Panc1 (cell line): ENCODE data around the gene MT1H. TPM values are rescaled to one million over a fixed set of nuclear protein-coding genes. Genes with fewer than 3 reads are reported as not detected.

Source experiments
- ATAC-seq: fragments of 200-7000 bp; cut with Tn5 transposase; 2 replicates; pipeline ENCODE4 v1.9.1; 2020; ENCODE audit warnings: mild to moderate bottlenecking, moderate library complexity
- BruUV-seq: library from RNA; stranded (reverse); fragments of 400-500 nt; replicated peaks from 2 replicates; lab custom pipeline; 2021; lab: Mats Ljungman, UMichigan
- CTCF ChIA-PET: fragments of 300-600 bp; sonication (Branson Sonifier 250); formaldehyde crosslinking; loops from one replicate; lab custom pipeline; 2022; ENCODE audit warnings: antibody characterized with exemption; lab: Charles Lee
- POLR2A ChIA-PET: fragments of 300-600 bp; sonication (Branson Sonifier 250); formaldehyde crosslinking; loops from one replicate; lab custom pipeline; 2022; ENCODE audit warnings: antibody characterized with exemption; lab: Charles Lee
- DNase-seq: peaks from one replicate; pipeline ENCODE4 v3.0.0-alpha.2; 2010; ENCODE audit warnings: low read depth, low spot score
- H3K27ac ChIP-seq: 2 replicates; pipeline ENCODE4 v1.5.1; 2011; ENCODE audit warnings: mild to moderate bottlenecking, low read length, inconsistent platforms
- H3K27me3 ChIP-seq: fragments of 200-500 bp; sonication (Bioruptor generic); 2 replicates; pipeline ENCODE4 v1.6.0; 2014; ENCODE audit warnings: low read length, inconsistent platforms; ENCODE audit not compliant: control insufficient read depth, insufficient read depth
- H3K36me3 ChIP-seq: fragments of 200-500 bp; sonication (Bioruptor generic); 2 replicates; pipeline ENCODE4 v1.5.1; 2014; ENCODE audit warnings: inconsistent platforms, mild to moderate bottlenecking, low read length, moderate library complexity; ENCODE audit not compliant: control insufficient read depth, insufficient read depth
- H3K4me1 ChIP-seq: 2 replicates; pipeline ENCODE4 v1.5.1; 2011; ENCODE audit warnings: inconsistent platforms, mild to moderate bottlenecking, low read length, moderate library complexity; ENCODE audit not compliant: control insufficient read depth, insufficient read depth
- H3K4me3 ChIP-seq, 2 experiments: 2 replicates each; pipeline ENCODE4 v1.5.1; 2011 to 2012; ENCODE audit warnings: low read depth in 2 of 2, low read length in 2 of 2, mild to moderate bottlenecking in 2 of 2, inconsistent platforms in 1 of 2, moderate library complexity in 1 of 2
- H3K9me3 ChIP-seq: fragments of 200-500 bp; sonication (Bioruptor generic); 2 replicates; pipeline ENCODE4 v1.5.1; 2014; ENCODE audit warnings: low read depth, mild to moderate bottlenecking, inconsistent platforms, low read length, moderate library complexity; ENCODE audit not compliant: control insufficient read depth, insufficient read depth
- CTCF ChIP-seq: fragments of 450-650 bp; IDR thresholded peaks from 2 replicates; pipeline ENCODE4 v1.5.1; 2017; ENCODE audit warnings: mild to moderate bottlenecking
- POLR2AphosphoS5 ChIP-seq: IDR thresholded peaks from 2 replicates; pipeline ENCODE4 v1.6.1; 2012; ENCODE audit warnings: mild to moderate bottlenecking, low read depth, low read length, moderate library complexity
- REST ChIP-seq, 2 experiments: IDR thresholded peaks; 2 replicates each; pipeline ENCODE4 v1.6.1; 2011 to 2012; ENCODE audit warnings: low read depth in 2 of 2, control low read depth in 1 of 2, low read length in 1 of 2, mild to moderate bottlenecking in 1 of 2, moderate library complexity in 1 of 2; ENCODE audit not compliant: insufficient read depth in 1 of 2
- SIN3A ChIP-seq: IDR thresholded peaks from 2 replicates; pipeline ENCODE4 v1.6.1; 2012; ENCODE audit warnings: low read depth, mild to moderate bottlenecking, low read length, moderate library complexity, borderline replicate concordance; ENCODE audit not compliant: insufficient read depth
- TCF7L2 ChIP-seq: IDR thresholded peaks from 2 replicates; pipeline ENCODE4 v1.6.1; 2011; ENCODE audit warnings: mild to moderate bottlenecking, low read depth, low read length, inconsistent platforms
- in situ Hi-C: cut with HindIII; loops from 2 replicates; pipeline ENCODE4 v1.10.0; 2016; ENCODE audit warnings: low sequenced_read_pairs, low pct_unique_long_range_greater_than_20kb
- intact Hi-C: fragments of 100-400 bp; cut with micrococcal nuclease; formaldehyde crosslinking; loops from one replicate; pipeline ENCODE4 v1.10.0; 2022; ENCODE audit not compliant: unreplicated experiment
- total RNA-seq: library from RNA; stranded (reverse); gene quantifications from one replicate; pipeline ENCODE4 v1.2.1, GENCODE V29; 2021; ENCODE audit not compliant: unreplicated experiment

The MT1H gene
- total RNA-seq, 1 experiment from 2014 or later = not detected

GRCh38 chr16:56649271-56649670 is 20.3 kb upstream of the MT1H start:
- H3K4me1 ChIP-seq = no peaks in the 10 kb centered on the region
- H3K27me3 ChIP-seq = no peaks in the 10 kb centered on the region
- no peak for DNase-seq
- no peaks in the 10 kb centered on the region for H3K36me3 ChIP-seq
- no TSS peak for BruUV-seq
- no peak overlapping the region for H3K4me3 ChIP-seq
- CTCF ChIA-PET = no interaction called here
- in situ Hi-C loops = no loop called here
- no peaks in the 10 kb centered on the region for H3K9me3 ChIP-seq
- TF ChIP-seq POLR2AphosphoS5 (no peak), CTCF (no peak), SIN3A (no peak), REST (IDR thresholded peaks at IDR 0.05; ENCODE audit: insufficient read depth in 1 of 2, low read depth in 2 of 2, low read length in 1 of 2) (no peak), TCF7L2 (no peak)
- no peak for ATAC-seq
- no peak overlapping the region for H3K27ac ChIP-seq
- POLR2A ChIA-PET = no interaction called here
- intact Hi-C loops = no loop called here

- Histone ChIP-seq H3K9me3 (no peaks in the 10 kb centered on the region), H3K27me3 (no peaks in the 10 kb centered on the region), H3K36me3 (no peaks in the 10 kb centered on the region), H3K4me1 (no peaks in the 10 kb centered on the region), H3K27ac (no peak overlapping the region), H3K4me3 (no peak overlapping the region)
- ChIA-PET POLR2A (no interaction called here), CTCF (no interaction called here)
- intact Hi-C loops (no loop called here), in situ Hi-C loops (no loop called here)
- TF ChIP-seq SIN3A (no peak), POLR2AphosphoS5 (no peak), REST (IDR thresholded peaks at IDR 0.05; ENCODE audit: insufficient read depth in 1 of 2, low read depth in 2 of 2, low read length in 1 of 2) (no peak), TCF7L2 (no peak), CTCF (no peak)
- ATAC-seq (no peak), DNase-seq (no peak)
- no TSS peak for BruUV-seq
Observed at GRCh38 chr16:56649820-56650219, 19.8 kb upstream of the MT1H start.
